ENCODE measurements around the gene EFCAB5. TPM values are rescaled to one million over a fixed set of nuclear protein-coding genes. Genes with fewer than 3 reads are reported as not detected.

EFCAB5 gene
- total and polyA plus RNA-seq, 2 of the 8 experiments (the other 6 are each of a cell fraction or from before 2014, with no cell fraction given): 0.05 to 0.34 TPM

DNA sequence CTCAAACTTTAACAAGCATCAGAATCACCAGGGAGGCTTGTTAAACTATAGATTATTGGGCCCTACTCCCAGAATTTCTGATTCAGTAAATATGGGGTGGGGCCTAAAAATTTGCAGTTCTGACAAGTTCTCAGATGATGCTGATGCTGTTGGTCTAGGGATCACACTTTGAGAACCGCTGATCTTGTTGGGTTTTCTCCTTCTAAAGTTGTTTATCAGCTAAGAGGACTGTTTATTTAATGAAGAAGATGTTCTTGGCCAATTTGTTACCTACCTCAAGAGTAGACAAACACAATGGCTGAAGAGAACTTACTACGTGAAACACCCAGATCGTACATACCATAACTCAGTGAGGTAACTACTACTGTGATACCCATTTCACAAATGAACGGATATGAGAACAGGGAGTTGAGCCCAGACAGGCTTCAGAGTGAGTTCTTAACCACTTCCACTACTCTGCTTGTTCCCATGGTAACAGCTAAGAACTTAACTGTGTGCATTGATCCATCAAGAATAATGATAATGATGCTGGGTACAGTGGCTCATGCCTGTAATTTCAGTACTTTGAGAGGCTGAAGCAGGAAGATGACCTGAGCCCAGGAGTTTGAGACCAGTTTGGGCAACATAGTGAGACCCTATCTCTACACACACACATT, 89.9 kb downstream of the EFCAB5 start:
- H2BK12ac ChIP-seq (ENCODE audit: low read depth, low read length): no peak overlapping the region
- no peaks in the 10 kb centered on the region for H4K20me1 ChIP-seq (replicated peaks in 1 of 2; ENCODE audit: control insufficient read depth in 1 of 2, insufficient read depth in 2 of 2, low read length in 2 of 2)
- no peaks in the 10 kb centered on the region for H3K36me3 ChIP-seq (ENCODE audit: control insufficient read depth in 2 of 4, insufficient read depth in 4 of 4, low read length in 3 of 4)
- H3K27ac ChIP-seq (ENCODE audit: low read depth, low read length): no peak overlapping the region
- CTCF ChIA-PET (ENCODE audit: partially characterized antibody): interaction anchor here (0.5 to 4.1 kb wide), 4 partner anchors 10 to 240 kb away, joined by 3 to 18 read pairs (median 4); no protein-coding TSS in a partner anchor
- no peak overlapping the region for H2BK15ac ChIP-seq (ENCODE audit: low read length)
- no peak overlapping the region for H2BK5ac ChIP-seq (ENCODE audit: low read depth, low read length)
- H3K4me2 ChIP-seq (ENCODE audit: insufficient read depth in 1 of 2, low read depth in 2 of 2, low read length in 2 of 2): no peak overlapping the region
- H3K4me1 ChIP-seq (replicated peaks in 1 of 4; ENCODE audit: control insufficient read depth in 3 of 4, insufficient read depth in 4 of 4, low read length in 3 of 4): no peaks in the 10 kb centered on the region
- H3K9ac ChIP-seq (replicated peaks in 1 of 4; ENCODE audit: extremely low read depth in 1 of 4, low read depth in 3 of 4, low read length in 3 of 4): no peak overlapping the region
- POLR2A ChIA-PET (ENCODE audit: partially characterized antibody): no interaction called here
- H2BK120ac ChIP-seq (replicated peaks; ENCODE audit: low read depth, low read length): no peak overlapping the region
- no peaks in the 10 kb centered on the region for H3K23me2 ChIP-seq (ENCODE audit: low read depth, low read length)
- no peak overlapping the region for H4K91ac ChIP-seq (replicated peaks; ENCODE audit: insufficient read length, low read length)
- H3K18ac ChIP-seq (ENCODE audit: extremely low read depth, low read length): no peak overlapping the region
- H3K4me3 ChIP-seq (ENCODE audit: extremely low read depth in 1 of 4, insufficient read depth in 2 of 4, low read depth in 3 of 4, low read length in 4 of 4): no peak overlapping the region
- no peak overlapping the region for H2AFZ ChIP-seq (ENCODE audit: low read length)
- no peak overlapping the region for H3K56ac ChIP-seq (replicated peaks; ENCODE audit: insufficient read length, low read depth, low read length)
- H4K5ac ChIP-seq (ENCODE audit: insufficient read length, low read depth, low read length): no peak overlapping the region
- FAIRE-seq (no peak), DNase-seq (ENCODE audit: low read depth in 1 of 2, low spot score in 2 of 2) (no peak)
- H3K79me2 ChIP-seq (ENCODE audit: control insufficient read depth in 1 of 2, insufficient read depth in 2 of 2, low read length in 2 of 2): no peaks in the 10 kb centered on the region
- H3K9me3 ChIP-seq (ENCODE audit: insufficient read depth in 2 of 2, low read depth in 1 of 2, low read length in 1 of 2): 0 out of 4 replicates have a peak, but pooled peaks cover 0 to under 1% of the 10 kb centered on the region in 2 experiments
- no peak overlapping the region for H2BK20ac ChIP-seq (ENCODE audit: low read length)
- H3K14ac ChIP-seq (ENCODE audit: insufficient read length): no peak overlapping the region
- no peak overlapping the region for H3K23ac ChIP-seq (ENCODE audit: insufficient read length)
- 98% methylated on average over 4 of the region's 4 CpGs; no CpG with 5 or more reads in 1 of the 2 experiments for WGBS, 2 experiments (ENCODE audit: extremely low coverage in 1 of 2, insufficient coverage in 1 of 2, insufficient read length in 1 of 2, insufficient replicate concordance in 2 of 2, low coverage in 1 of 2, low lambda C conversion rate in 2 of 2, missing lambda C conversion rate in 1 of 2)
- H3K79me1 ChIP-seq (ENCODE audit: low read depth, low read length): no peaks in the 10 kb centered on the region
- H4K8ac ChIP-seq (ENCODE audit: extremely low read depth, insufficient read depth, low read length): no peak overlapping the region
- H3K4ac ChIP-seq (replicated peaks; ENCODE audit: insufficient read length, low read depth, low read length): no peak overlapping the region
- H2AK5ac ChIP-seq (ENCODE audit: low read depth, low read length): no peak overlapping the region
- H3K27me3 ChIP-seq (replicated peaks in 1 of 4; ENCODE audit: control insufficient read depth in 3 of 4, extremely low read depth in 1 of 4, insufficient read depth in 3 of 4, low read length in 3 of 4): 0 out of 7 replicates have a peak, but pooled peaks cover 0 to 1% (median 0%) of the 10 kb centered on the region in 4 experiments
- TF ChIP-seq JUND (IDR thresholded peaks at IDR 0.05; ENCODE audit: low read length) (no peak), POLR2A (IDR thresholded peaks at IDR 0.05; ENCODE audit: control extremely low read depth in 1 of 2, low read depth in 2 of 2, low read length in 2 of 2) (no peak), CREB1 (IDR thresholded peaks at IDR 0.05) (no peak), BCL11A (IDR thresholded peaks at IDR 0.05; ENCODE audit: low read depth in 2 of 2, low read length in 2 of 2) (no peak), KDM5A (IDR thresholded peaks at IDR 0.05; ENCODE audit: low read length) (no peak), EP300 (IDR thresholded peaks at IDR 0.05; ENCODE audit: borderline replicate concordance in 1 of 2, low read depth in 2 of 2, low read length in 2 of 2) (no peak), CBX8 (IDR thresholded peaks at IDR 0.05; ENCODE audit: borderline replicate concordance, low read depth, low read length) (no peak), SIN3A (conservative IDR thresholded peaks at IDR 0.05 in 1 of 2, IDR thresholded peaks at IDR 0.05 in 1 of 2; ENCODE audit: low read depth in 1 of 2, low read length in 2 of 2) (no peak), EGR1 (IDR thresholded peaks at IDR 0.05; ENCODE audit: borderline replicate concordance, low read depth, low read length) (no peak), SIRT6 (IDR thresholded peaks at IDR 0.05; ENCODE audit: low read length) (no peak), NANOG (IDR thresholded peaks at IDR 0.05; ENCODE audit: insufficient read depth, low read depth, low read length, poor library complexity, severe bottlenecking) (no peak), PHF8 (conservative IDR thresholded peaks at IDR 0.05; ENCODE audit: low read depth, low read length) (no peak)
- TF ChIP-seq, protein P1, sequence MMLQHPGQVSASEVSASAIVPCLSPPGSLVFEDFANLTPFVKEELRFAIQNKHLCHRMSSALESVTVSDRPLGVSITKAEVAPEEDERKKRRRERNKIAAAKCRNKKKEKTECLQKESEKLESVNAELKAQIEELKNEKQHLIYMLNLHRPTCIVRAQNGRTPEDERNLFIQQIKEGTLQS (IDR thresholded peaks at IDR 0.05; ENCODE audit: insufficient read depth, low read depth, low read length): no peak
